Liver (tissue), 9 donors: Measurements from ENCODE around the gene TIFAB. TPM values are rescaled to one million over a fixed set of nuclear protein-coding genes. Genes with fewer than 3 reads are reported as not detected.

Source experiments
- DNase-seq: peaks from one replicate; pipeline ENCODE4 v3.0.0-alpha.2; 2017; ENCODE audit warnings: low spot score
- H3K27ac ChIP-seq, 2 donors: one replicate each; pipeline ENCODE4 v1.7.0; 2013; ENCODE audit warnings: inconsistent platforms in 2 of 2, low read length in 2 of 2, control low read depth in 1 of 2, low read depth in 1 of 2, mild to moderate bottlenecking in 1 of 2
- H3K27me3 ChIP-seq, 4 donors: one replicate each; pipeline versions ENCODE4 v1.6.1 to v1.7.0; 2013; ENCODE audit warnings: low read length in 3 of 4, inconsistent platforms in 1 of 4, mild to moderate bottlenecking in 1 of 4, moderate library complexity in 1 of 4; ENCODE audit not compliant: control insufficient read depth in 4 of 4, insufficient read depth in 4 of 4
- H3K36me3 ChIP-seq, 4 donors: one replicate each; pipeline versions ENCODE4 v1.6.1 to v1.7.0; 2013; ENCODE audit warnings: low read length in 3 of 4, mild to moderate bottlenecking in 3 of 4, low read depth in 1 of 4, moderate library complexity in 1 of 4; ENCODE audit not compliant: control insufficient read depth in 4 of 4, insufficient read depth in 3 of 4
- H3K4me1 ChIP-seq, 4 donors: one replicate each; pipeline versions ENCODE4 v1.6.1 to v1.7.0; 2013; ENCODE audit warnings: low read length in 3 of 4, mild to moderate bottlenecking in 3 of 4, moderate library complexity in 1 of 4; ENCODE audit not compliant: control insufficient read depth in 4 of 4, insufficient read depth in 4 of 4
- H3K4me3 ChIP-seq, 3 donors: one replicate each; pipeline versions ENCODE4 v1.6.1 to v1.7.0; 2013; ENCODE audit warnings: low read length in 3 of 3, control low read depth in 1 of 3, low read depth in 1 of 3, mild to moderate bottlenecking in 1 of 3
- H3K9ac ChIP-seq, 2 donors: one replicate each; pipeline ENCODE4 v1.7.0; 2013; ENCODE audit warnings: low read length in 2 of 2, mild to moderate bottlenecking in 2 of 2, moderate library complexity in 2 of 2, control low read depth in 1 of 2, low read depth in 1 of 2
- H3K9me3 ChIP-seq, 4 donors: one replicate each; pipeline versions ENCODE4 v1.6.1 to v1.7.0; 2013; ENCODE audit warnings: low read length in 3 of 4; ENCODE audit not compliant: control insufficient read depth in 4 of 4
- EGR1 ChIP-seq, 2 donors: IDR thresholded peaks; 2 replicates each; pipeline ENCODE4 v1.6.1; 2016 to 2018; ENCODE audit warnings: antibody characterized with exemption in 2 of 2, low read depth in 2 of 2
- FOXA1 ChIP-seq: IDR thresholded peaks from 2 replicates; pipeline ENCODE4 v1.6.1; 2016; ENCODE audit warnings: antibody characterized with exemption
- HNF4G ChIP-seq: IDR thresholded peaks from 2 replicates; pipeline ENCODE4 v1.6.1; 2016; ENCODE audit warnings: antibody characterized with exemption
- JUND ChIP-seq, 2 donors: IDR thresholded peaks; 2 replicates each; pipeline ENCODE4 v1.6.1; 2016; ENCODE audit warnings: antibody characterized with exemption in 2 of 2
- NR2F2 ChIP-seq: IDR thresholded peaks from 2 replicates; pipeline ENCODE4 v1.6.1; 2016; ENCODE audit warnings: antibody characterized with exemption
- RAD21 ChIP-seq, 2 donors: IDR thresholded peaks; 2 replicates each; pipeline ENCODE4 v1.6.1; 2016; ENCODE audit warnings: antibody characterized with exemption in 2 of 2, mild to moderate bottlenecking in 2 of 2
- SP1 ChIP-seq: IDR thresholded peaks from 2 replicates; pipeline ENCODE4 v1.6.1; 2018; ENCODE audit warnings: antibody characterized with exemption, mild to moderate bottlenecking
- TAF1 ChIP-seq: conservative IDR thresholded peaks from 2 replicates; pipeline ENCODE4 v1.6.1; 2016; ENCODE audit warnings: antibody characterized with exemption, mild to moderate bottlenecking
- YY1 ChIP-seq: IDR thresholded peaks from 2 replicates; pipeline ENCODE4 v1.6.1; 2016; ENCODE audit warnings: antibody characterized with exemption, mild to moderate bottlenecking
- ZBTB33 ChIP-seq: IDR thresholded peaks from 2 replicates; pipeline ENCODE4 v1.6.1; 2016; ENCODE audit warnings: antibody characterized with exemption
- WGBS: extraction: QIAGEN DNeasy Blood & Tissue Kit; methylation state at CpG from one replicate; pipeline ENCODE4 v1.1.7; 2013; 5-methylcytosine and 5-hydroxymethylcytosine counted together
- polyA plus RNA-seq, 2 donors: library from polyadenylated mRNA; stranded (reverse) in 1 of 2; unstranded in 1 of 2; fragments of 200-250 nt in 1 of 2; fragments of >200 nt in 1 of 2; fragmentation: Nextera tagmentation in 1 of 2; extraction: Ambion mirVana in 1 of 2; gene quantifications; one replicate each; pipeline versions ENCODE4 v1.2.1 to v1.2.3, GENCODE V29; 2013 to 2015
- total RNA-seq, 2 donors: library from RNA; depleted of rRNA; stranded (reverse); fragments of >200 nt; gene quantifications; one replicate each; pipeline ENCODE4 v1.2.3, GENCODE V29; 2014
- TF ChIP-seq, protein P1 (sequence below): fragments of 150-350 bp; IDR thresholded peaks from 2 replicates; pipeline ENCODE4 v1.5.1; 2017; ENCODE audit warnings: improper control_type of control experiment, low read depth, low read length; ENCODE audit not compliant: missing input control
- TF ChIP-seq, protein P2 (sequence below): IDR thresholded peaks from 2 replicates; pipeline ENCODE4 v1.6.1; 2016; ENCODE audit warnings: antibody characterized with exemption, mild to moderate bottlenecking
- donor health status: healthy.
- donor health status: healthy.
- donor health status: healthy.
- donor health status: healthy.
- donor health status: healthy.

TIFAB gene
- total and polyA plus RNA-seq, 4 donors = 0.02 to 0.47 TPM; not detected in 2

- Histone ChIP-seq H3K27me3 (no peaks in the 10 kb centered on the region), H3K27ac (no peak overlapping the region), H3K36me3 (no peaks in the 10 kb centered on the region), H3K9ac (no peak overlapping the region), H3K4me3 (no peak overlapping the region), H3K4me1 (no peaks in the 10 kb centered on the region), H3K9me3 (peaks cover 0 to 4% (median 1%) of the 10 kb centered on the region in 4 donors)
- WGBS = 91% methylated on average over 12 of the region's 12 CpGs
- no peak for DNase-seq
- TF ChIP-seq FOXA1 (no peak), TAF1 (no peak), HNF4G (no peak), NR2F2 (no peak), EGR1 (IDR thresholded peaks at IDR 0.05; ENCODE audit: low read depth in 2 of 2) (no peak), SP1 (no peak), YY1 (no peak), ZBTB33 (no peak), RAD21 (IDR thresholded peaks at IDR 0.05) (no peak), JUND (IDR thresholded peaks at IDR 0.05) (no peak)
- TF ChIP-seq, protein P1, sequence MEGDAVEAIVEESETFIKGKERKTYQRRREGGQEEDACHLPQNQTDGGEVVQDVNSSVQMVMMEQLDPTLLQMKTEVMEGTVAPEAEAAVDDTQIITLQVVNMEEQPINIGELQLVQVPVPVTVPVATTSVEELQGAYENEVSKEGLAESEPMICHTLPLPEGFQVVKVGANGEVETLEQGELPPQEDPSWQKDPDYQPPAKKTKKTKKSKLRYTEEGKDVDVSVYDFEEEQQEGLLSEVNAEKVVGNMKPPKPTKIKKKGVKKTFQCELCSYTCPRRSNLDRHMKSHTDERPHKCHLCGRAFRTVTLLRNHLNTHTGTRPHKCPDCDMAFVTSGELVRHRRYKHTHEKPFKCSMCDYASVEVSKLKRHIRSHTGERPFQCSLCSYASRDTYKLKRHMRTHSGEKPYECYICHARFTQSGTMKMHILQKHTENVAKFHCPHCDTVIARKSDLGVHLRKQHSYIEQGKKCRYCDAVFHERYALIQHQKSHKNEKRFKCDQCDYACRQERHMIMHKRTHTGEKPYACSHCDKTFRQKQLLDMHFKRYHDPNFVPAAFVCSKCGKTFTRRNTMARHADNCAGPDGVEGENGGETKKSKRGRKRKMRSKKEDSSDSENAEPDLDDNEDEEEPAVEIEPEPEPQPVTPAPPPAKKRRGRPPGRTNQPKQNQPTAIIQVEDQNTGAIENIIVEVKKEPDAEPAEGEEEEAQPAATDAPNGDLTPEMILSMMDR = no peak
Observed at GRCh38 chr5:135449644-135450043, 2.5 kb downstream of the TIFAB start.

- no peak overlapping the region for H3K27ac ChIP-seq
- no peak for DNase-seq
- peaks cover 0 to 4% (median 1%) of the 10 kb centered on the region in 4 donors for H3K9me3 ChIP-seq
- H3K9ac ChIP-seq = no peak overlapping the region
- TF ChIP-seq HNF4G (no peak), NR2F2 (no peak), SP1 (no peak)
- TF ChIP-seq, protein P2, sequence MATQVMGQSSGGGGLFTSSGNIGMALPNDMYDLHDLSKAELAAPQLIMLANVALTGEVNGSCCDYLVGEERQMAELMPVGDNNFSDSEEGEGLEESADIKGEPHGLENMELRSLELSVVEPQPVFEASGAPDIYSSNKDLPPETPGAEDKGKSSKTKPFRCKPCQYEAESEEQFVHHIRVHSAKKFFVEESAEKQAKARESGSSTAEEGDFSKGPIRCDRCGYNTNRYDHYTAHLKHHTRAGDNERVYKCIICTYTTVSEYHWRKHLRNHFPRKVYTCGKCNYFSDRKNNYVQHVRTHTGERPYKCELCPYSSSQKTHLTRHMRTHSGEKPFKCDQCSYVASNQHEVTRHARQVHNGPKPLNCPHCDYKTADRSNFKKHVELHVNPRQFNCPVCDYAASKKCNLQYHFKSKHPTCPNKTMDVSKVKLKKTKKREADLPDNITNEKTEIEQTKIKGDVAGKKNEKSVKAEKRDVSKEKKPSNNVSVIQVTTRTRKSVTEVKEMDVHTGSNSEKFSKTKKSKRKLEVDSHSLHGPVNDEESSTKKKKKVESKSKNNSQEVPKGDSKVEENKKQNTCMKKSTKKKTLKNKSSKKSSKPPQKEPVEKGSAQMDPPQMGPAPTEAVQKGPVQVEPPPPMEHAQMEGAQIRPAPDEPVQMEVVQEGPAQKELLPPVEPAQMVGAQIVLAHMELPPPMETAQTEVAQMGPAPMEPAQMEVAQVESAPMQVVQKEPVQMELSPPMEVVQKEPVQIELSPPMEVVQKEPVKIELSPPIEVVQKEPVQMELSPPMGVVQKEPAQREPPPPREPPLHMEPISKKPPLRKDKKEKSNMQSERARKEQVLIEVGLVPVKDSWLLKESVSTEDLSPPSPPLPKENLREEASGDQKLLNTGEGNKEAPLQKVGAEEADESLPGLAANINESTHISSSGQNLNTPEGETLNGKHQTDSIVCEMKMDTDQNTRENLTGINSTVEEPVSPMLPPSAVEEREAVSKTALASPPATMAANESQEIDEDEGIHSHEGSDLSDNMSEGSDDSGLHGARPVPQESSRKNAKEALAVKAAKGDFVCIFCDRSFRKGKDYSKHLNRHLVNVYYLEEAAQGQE = no peak
- WGBS = 81% methylated on average over 9 of the region's 9 CpGs
- no peak overlapping the region for H3K4me3 ChIP-seq
- no peaks in the 10 kb centered on the region for H3K36me3 ChIP-seq
- H3K27me3 ChIP-seq = no peaks in the 10 kb centered on the region
- no peaks in the 10 kb centered on the region for H3K4me1 ChIP-seq
Observed at GRCh38 chr5:135448791-135449507, 3.2 kb downstream of the TIFAB start.
